K562 (cell line): ENCODE measurements around the gene UBE2D2. TPM values are rescaled to one million over a fixed set of nuclear protein-coding genes. Genes with fewer than 3 reads are reported as not detected.

Source experiments
- ADNP ChIP-seq: fragments of 200-800 bp; sonication (Bioruptor generic); IDR thresholded peaks from 2 replicates; pipeline ENCODE4 v1.6.1; 2016; ENCODE audit warnings: missing genetic modification characterization, missing compliant biosample characterization
- E2F5 ChIP-seq: sonication (generic); formaldehyde crosslinking; IDR thresholded peaks from 2 replicates; pipeline ENCODE4 v1.8.0; 2022; ENCODE audit warnings: mild to moderate bottlenecking, missing genetic modification reagents
- EGR1 ChIP-seq: fragments of 450-650 bp; conservative IDR thresholded peaks from 2 replicates; pipeline ENCODE4 v1.6.1; 2017; ENCODE audit warnings: mild to moderate bottlenecking
- FOXM1 ChIP-seq, 2 experiments: fragments of 450-650 bp in 1 of 2; sonication (generic) in 1 of 2; formaldehyde crosslinking in 1 of 2; IDR thresholded peaks; 2 replicates each; pipeline versions ENCODE4 v1.6.1 to v1.9.0; 2017 to 2022; ENCODE audit warnings: low read depth in 2 of 2, mild to moderate bottlenecking in 2 of 2, missing genetic modification reagents in 1 of 2, moderate library complexity in 1 of 2
- JUND ChIP-seq, 2 experiments: IDR thresholded peaks; 2 replicates in 1 of 2; 3 replicates in 1 of 2; pipeline ENCODE4 v1.6.1; 2011; ENCODE audit warnings: borderline replicate concordance in 2 of 2, low read depth in 2 of 2, low read length in 2 of 2, improper control_type of control experiment in 1 of 2, missing biosample characterization in 1 of 2, missing genetic modification characterization in 1 of 2, missing genetic modification reagents in 1 of 2
- MECOM ChIP-seq: fragments of 250-450 bp; sonication (Bioruptor Pico); IDR thresholded peaks from 2 replicates; pipeline ENCODE4 v1.8.0; 2022; ENCODE audit warnings: inconsistent platforms
- MITF ChIP-seq: IDR thresholded peaks from 2 replicates; pipeline ENCODE4 v1.6.1; 2014; ENCODE audit warnings: antibody characterized with exemption
- RCOR1 ChIP-seq, 2 experiments: IDR thresholded peaks; 2 replicates each; pipeline ENCODE4 v1.6.1; 2012; ENCODE audit warnings: low read depth in 2 of 2, low read length in 2 of 2, borderline replicate concordance in 1 of 2, improper control_type of control experiment in 1 of 2
- SLC30A9 ChIP-seq: fragments of 250-450 bp; sonication (Bioruptor Pico); IDR thresholded peaks from 2 replicates; pipeline ENCODE4 v1.8.0; 2022; ENCODE audit warnings: mild to moderate bottlenecking, moderate library complexity
- TEAD4 ChIP-seq, 2 experiments: sonication (generic) in 1 of 2; formaldehyde crosslinking in 1 of 2; IDR thresholded peaks; 2 replicates each; pipeline versions ENCODE4 v1.6.1 to v1.8.0; 2012 to 2022; ENCODE audit warnings: borderline replicate concordance in 1 of 2, inconsistent platforms in 1 of 2, low read length in 1 of 2, mild to moderate bottlenecking in 1 of 2, missing genetic modification reagents in 1 of 2
- ZNF436 ChIP-seq: fragments of 250-450, 450-650 bp; sonication (Bioruptor Pico); formaldehyde crosslinking; IDR thresholded peaks from 2 replicates; pipeline ENCODE4 v1.7.0; 2020; ENCODE audit warnings: mild to moderate bottlenecking
- ZNF592 ChIP-seq: fragments of 450-650 bp; IDR thresholded peaks from 2 replicates; pipeline ENCODE4 v1.6.1; 2017; ENCODE audit warnings: antibody characterized with exemption, mild to moderate bottlenecking
- polyA plus RNA-seq, 8 experiments: library from polyadenylated mRNA; depleted of rRNA in 4 of 8; stranded (reverse) in 5 of 8; unstranded in 3 of 8; fragments of >200 nt; fragmentation: Nextera tagmentation in 2 of 8; fragmentation: Illumina TruSeq in 1 of 8; extraction: Ambion mirVana in 2 of 8; extraction: Trizol in 1 of 8; gene quantifications; 2 replicates each; pipeline versions ENCODE4 v1.2.1 to v1.2.3, GENCODE V29; 2011 to 2014; ENCODE audit warnings: inconsistent platforms in 1 of 8, missing spikeins in 1 of 8
- total RNA-seq, 7 experiments: library from RNA; depleted of rRNA in 6 of 7; stranded (reverse); fragments of >200 nt in 6 of 7; fragmentation: Illumina TruSeq in 2 of 7; extraction: Trizol in 2 of 7; gene quantifications; 2 replicates each; pipeline versions ENCODE4 v1.2.1 to v1.2.3, GENCODE V29; 2011 to 2021; ENCODE audit warnings: low replicate concordance in 1 of 7
- TF ChIP-seq, protein P1 (sequence below): fragments of 200-800 bp; sonication (Bioruptor generic); IDR thresholded peaks from 2 replicates; pipeline ENCODE4 v1.6.1; 2016; ENCODE audit warnings: missing genetic modification characterization, missing compliant biosample characterization

Gene UBE2D2
- total and polyA plus RNA-seq, 9 of the 15 experiments (the other 6 are each of a cell fraction or from before 2014, with no cell fraction given): 53.6 to 198 (median 122) TPM

- TF ChIP-seq, protein P1, sequence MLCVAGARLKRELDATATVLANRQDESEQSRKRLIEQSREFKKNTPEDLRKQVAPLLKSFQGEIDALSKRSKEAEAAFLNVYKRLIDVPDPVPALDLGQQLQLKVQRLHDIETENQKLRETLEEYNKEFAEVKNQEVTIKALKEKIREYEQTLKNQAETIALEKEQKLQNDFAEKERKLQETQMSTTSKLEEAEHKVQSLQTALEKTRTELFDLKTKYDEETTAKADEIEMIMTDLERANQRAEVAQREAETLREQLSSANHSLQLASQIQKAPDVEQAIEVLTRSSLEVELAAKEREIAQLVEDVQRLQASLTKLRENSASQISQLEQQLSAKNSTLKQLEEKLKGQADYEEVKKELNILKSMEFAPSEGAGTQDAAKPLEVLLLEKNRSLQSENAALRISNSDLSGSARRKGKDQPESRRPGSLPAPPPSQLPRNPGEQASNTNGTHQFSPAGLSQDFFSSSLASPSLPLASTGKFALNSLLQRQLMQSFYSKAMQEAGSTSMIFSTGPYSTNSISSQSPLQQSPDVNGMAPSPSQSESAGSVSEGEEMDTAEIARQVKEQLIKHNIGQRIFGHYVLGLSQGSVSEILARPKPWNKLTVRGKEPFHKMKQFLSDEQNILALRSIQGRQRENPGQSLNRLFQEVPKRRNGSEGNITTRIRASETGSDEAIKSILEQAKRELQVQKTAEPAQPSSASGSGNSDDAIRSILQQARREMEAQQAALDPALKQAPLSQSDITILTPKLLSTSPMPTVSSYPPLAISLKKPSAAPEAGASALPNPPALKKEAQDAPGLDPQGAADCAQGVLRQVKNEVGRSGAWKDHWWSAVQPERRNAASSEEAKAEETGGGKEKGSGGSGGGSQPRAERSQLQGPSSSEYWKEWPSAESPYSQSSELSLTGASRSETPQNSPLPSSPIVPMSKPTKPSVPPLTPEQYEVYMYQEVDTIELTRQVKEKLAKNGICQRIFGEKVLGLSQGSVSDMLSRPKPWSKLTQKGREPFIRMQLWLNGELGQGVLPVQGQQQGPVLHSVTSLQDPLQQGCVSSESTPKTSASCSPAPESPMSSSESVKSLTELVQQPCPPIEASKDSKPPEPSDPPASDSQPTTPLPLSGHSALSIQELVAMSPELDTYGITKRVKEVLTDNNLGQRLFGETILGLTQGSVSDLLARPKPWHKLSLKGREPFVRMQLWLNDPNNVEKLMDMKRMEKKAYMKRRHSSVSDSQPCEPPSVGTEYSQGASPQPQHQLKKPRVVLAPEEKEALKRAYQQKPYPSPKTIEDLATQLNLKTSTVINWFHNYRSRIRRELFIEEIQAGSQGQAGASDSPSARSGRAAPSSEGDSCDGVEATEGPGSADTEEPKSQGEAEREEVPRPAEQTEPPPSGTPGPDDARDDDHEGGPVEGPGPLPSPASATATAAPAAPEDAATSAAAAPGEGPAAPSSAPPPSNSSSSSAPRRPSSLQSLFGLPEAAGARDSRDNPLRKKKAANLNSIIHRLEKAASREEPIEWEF (CRISPR knock-in tag): no peak
- TF ChIP-seq ADNP (tag) (no peak), FOXM1 (IDR thresholded peaks at IDR 0.05; ENCODE audit: low read depth) (no peak), FOXM1 (CRISPR knock-in tag; IDR thresholded peaks at IDR 0.05; ENCODE audit: low read depth) (no peak), TEAD4 (IDR thresholded peaks at IDR 0.05; ENCODE audit: low read length) (peak; percentile 57), TEAD4 (CRISPR knock-in tag; IDR thresholded peaks at IDR 0.05; ENCODE audit: borderline replicate concordance) (no peak), JUND (IDR thresholded peaks at IDR 0.05; ENCODE audit: borderline replicate concordance, low read depth, low read length) (no peak), JUND (tag; IDR thresholded peaks at IDR 0.05; ENCODE audit: borderline replicate concordance, low read depth, low read length) (no peak), EGR1 (no peak), E2F5 (no peak), SLC30A9 (CRISPR knock-in tag) (no peak), ZNF436 (CRISPR knock-in tag) (no peak), RCOR1 (IDR thresholded peaks at IDR 0.05; ENCODE audit: borderline replicate concordance in 1 of 2, low read depth in 2 of 2, low read length in 2 of 2) (peak in 1 of 2 experiments; percentile 62; a peak in 1 of 4 replicates), MECOM (CRISPR knock-in tag) (no peak), MITF (no peak), ZNF592 (0 out of 2 replicates have a peak, but pooled peaks have one; percentile 74)
These were observed 107.1 kb downstream of the UBE2D2 start (continued) for GRCh38 chr5:139668064-139668880.
